ENCODE measurements around the gene PPL. TPM values are rescaled to one million over a fixed set of nuclear protein-coding genes. Genes with fewer than 3 reads are reported as not detected.
"Not testable (repeated sequence)": the region's sequence is repeated elsewhere in the genome, so short reads cannot be mapped to it uniquely, and the experiment has no call there.

Gene PPL
- total and polyA plus RNA-seq, 11 donors: 4.3 to 23.8 (median 7.8) TPM

GRCh38 chr16:4954714-4955113 is 17.8 kb upstream of the PPL start:
- no peak for ATAC-seq
- Histone ChIP-seq H3K4me1 (peaks cover 0 to 17% (median 12%) of the 10 kb centered on the region in 12 donors), H3K27me3 (peaks cover 0 to under 1% (median 0%) of the 10 kb centered on the region in 9 donors), H3K9me3 (no peaks in the 10 kb centered on the region), H3K27ac (no peak overlapping the region), H3K36me3 (no peaks in the 10 kb centered on the region), H3K4me3 (no peak overlapping the region)
- TF ChIP-seq CTCF (IDR thresholded peaks at IDR 0.05) (no peak), POLR2A (IDR thresholded peaks at IDR 0.05) (no peak)
- DNase-seq: no peak
- WGBS, 4 donors: 82 to 100% (median 88%) methylated on average over 1 of the region's 1 CpG
- intact Hi-C loops (cut with DNase I): loop anchor here in 9 of 10 donors (5.0 to 10.0 kb wide), 17 partner anchors 70 to 450 kb away; partner anchors contain the start of genes ROGDI (in 4 of the 9), ANKS3 (in 3 of the 9), DNAAF8 (in 3 of the 9) and GLYR1 (in 1 of the 9)

GRCh38 chr16:4951583-4951982 is 14.6 kb upstream of the PPL start:
- H3K27me3 ChIP-seq, ATAC-seq, H3K4me3 ChIP-seq, H3K4me1 ChIP-seq, H3K36me3 ChIP-seq, H3K27ac ChIP-seq, DNase-seq, H3K9me3 ChIP-seq: not testable (repeated sequence)
- 67 to 75% (median 72%) methylated on average over 3 of the region's 3 CpGs for WGBS, 4 donors
- intact Hi-C loops (cut with DNase I): loop anchor here in 8 of 10 donors (10.0 kb wide), 10 partner anchors 73 to 447 kb away; partner anchors contain the start of genes ROGDI (in 3 of the 8), ANKS3 (in 2 of the 8), DNAAF8 (in 2 of the 8) and MGRN1 (in 1 of the 8)

GRCh38 chr16:4949986-4950385 is 13.0 kb upstream of the PPL start:
- ATAC-seq: no peak
- intact Hi-C loops (cut with DNase I): loop anchor here in 9 of 10 donors (5.0 to 10.0 kb wide), 11 partner anchors 75 to 445 kb away; partner anchors contain the start of genes ROGDI (in 3 of the 9), ANKS3 (in 2 of the 9), DNAAF8 (in 2 of the 9) and GLYR1 (in 1 of the 9)

GRCh38 chr16:4948903-4949766 is 12.2 kb upstream of the PPL start:
- intact Hi-C loops (cut with DNase I): loop anchor here in 2 of 10 donors (5.0 to 10.0 kb wide), 2 partner anchors 94 to 102 kb away; partner anchors contain the start of genes GLYR1 (in 1 of the 2) and UBN1 (in 1 of the 2)
- 67 to 71% (median 68%) methylated on average over 15 to 16 of the region's 16 CpGs for WGBS, 4 donors
- Histone ChIP-seq H3K27ac (no peak overlapping the region), H3K27me3 (no peaks in the 10 kb centered on the region), H3K36me3 (no peaks in the 10 kb centered on the region), H3K9me3 (no peaks in the 10 kb centered on the region), H3K4me1 (peaks cover 0 to 19% (median 14%) of the 10 kb centered on the region in 12 donors), H3K4me3 (no peak overlapping the region)
- ATAC-seq (no peak), DNase-seq (no peak)
- TF ChIP-seq CTCF (IDR thresholded peaks at IDR 0.05) (no peak), POLR2A (IDR thresholded peaks at IDR 0.05) (no peak)

More at GRCh38 chr16:4949986-4950385, 13.0 kb upstream of the PPL start:
- H3K27me3 ChIP-seq: no peaks in the 10 kb centered on the region
- H3K27ac ChIP-seq: no peak overlapping the region
- no peak for TF ChIP-seq CTCF (IDR thresholded peaks at IDR 0.05)
- no peak for TF ChIP-seq POLR2A (IDR thresholded peaks at IDR 0.05)
- no peak for DNase-seq
- peaks cover 0 to 10% (median 7%) of the 10 kb centered on the region in 12 donors for H3K4me1 ChIP-seq
- WGBS, 4 donors: 66 to 82% (median 70%) methylated on average over 10 of the region's 10 CpGs
- H3K36me3 ChIP-seq: no peaks in the 10 kb centered on the region
- H3K4me3 ChIP-seq: no peak overlapping the region
- no peaks in the 10 kb centered on the region for H3K9me3 ChIP-seq

Data from heart left ventricle (tissue), 16 donors.